GM19240 (cell line): ENCODE results near the gene NOTCH1.

Experiments
- DNase-seq: peaks from one replicate; pipeline ENCODE4 v3.0.0; 2011; ENCODE audit warnings: low spot score; ENCODE audit not compliant: insufficient read length

Gene NOTCH1

GRCh38 chr9:136517012-136517743, 28.7 kb downstream of the NOTCH1 start:
- DNase-seq: no peak

- no peak for DNase-seq
Observed at GRCh38 chr9:136516191-136516654, 29.6 kb downstream of the NOTCH1 start.

- no peak for DNase-seq
Observed at GRCh38 chr9:136515276-136515675, 30.6 kb downstream of the NOTCH1 start.

- no peak for DNase-seq
Observed at GRCh38 chr9:136514022-136514714, 31.7 kb downstream of the NOTCH1 start.

GRCh38 chr9:136513191-136513590, 32.7 kb downstream of the NOTCH1 start:
- no peak for DNase-seq

GRCh38 chr9:136512651-136513071, 33.2 kb downstream of the NOTCH1 start:
- DNase-seq: peak; percentile 43

GRCh38 chr9:136511670-136512592, 33.9 kb downstream of the NOTCH1 start:
- no peak for DNase-seq

GRCh38 chr9:136511144-136511669, 34.6 kb downstream of the NOTCH1 start:
- no peak for DNase-seq

GRCh38 chr9:136510561-136510960, 35.3 kb downstream of the NOTCH1 start:
- DNase-seq: no peak

GRCh38 chr9:136509549-136509948, 36.3 kb downstream of the NOTCH1 start:
- DNase-seq: no peak

GRCh38 chr9:136508729-136509500, 36.9 kb downstream of the NOTCH1 start:
- DNase-seq: no peak

- no peak for DNase-seq
Observed at GRCh38 chr9:136507992-136508375, 37.9 kb downstream of the NOTCH1 start.

GRCh38 chr9:136507221-136507991, 38.4 kb downstream of the NOTCH1 start:
- no peak for DNase-seq

GRCh38 chr9:136506425-136506824, 39.4 kb downstream of the NOTCH1 start:
- no peak for DNase-seq

- no peak for DNase-seq
Observed at GRCh38 chr9:136505406-136506403, 40.1 kb downstream of the NOTCH1 start.

- DNase-seq: no peak
Observed at GRCh38 chr9:136504512-136505348, 41.1 kb downstream of the NOTCH1 start.

- no peak for DNase-seq
Observed at GRCh38 chr9:136502940-136503550, 42.8 kb downstream of the NOTCH1 start.
